Cerebellar cortex (tissue), 1 donor: ENCODE measurements around the gene SETD3.

Experiments
- DNase-seq: peaks from one replicate; pipeline ENCODE4 v3.0.0-alpha.2; 2015; ENCODE audit warnings: low spot score

The SETD3 gene

GRCh38 chr14:99394602-99395156 is 86.0 kb downstream of the SETD3 start:
- DNase-seq = no peak

- peak; percentile 38 for DNase-seq
Observed at GRCh38 chr14:99393059-99393655, 87.5 kb downstream of the SETD3 start.

GRCh38 chr14:99391671-99392070 is 89.0 kb downstream of the SETD3 start:
- no peak for DNase-seq

DNA sequence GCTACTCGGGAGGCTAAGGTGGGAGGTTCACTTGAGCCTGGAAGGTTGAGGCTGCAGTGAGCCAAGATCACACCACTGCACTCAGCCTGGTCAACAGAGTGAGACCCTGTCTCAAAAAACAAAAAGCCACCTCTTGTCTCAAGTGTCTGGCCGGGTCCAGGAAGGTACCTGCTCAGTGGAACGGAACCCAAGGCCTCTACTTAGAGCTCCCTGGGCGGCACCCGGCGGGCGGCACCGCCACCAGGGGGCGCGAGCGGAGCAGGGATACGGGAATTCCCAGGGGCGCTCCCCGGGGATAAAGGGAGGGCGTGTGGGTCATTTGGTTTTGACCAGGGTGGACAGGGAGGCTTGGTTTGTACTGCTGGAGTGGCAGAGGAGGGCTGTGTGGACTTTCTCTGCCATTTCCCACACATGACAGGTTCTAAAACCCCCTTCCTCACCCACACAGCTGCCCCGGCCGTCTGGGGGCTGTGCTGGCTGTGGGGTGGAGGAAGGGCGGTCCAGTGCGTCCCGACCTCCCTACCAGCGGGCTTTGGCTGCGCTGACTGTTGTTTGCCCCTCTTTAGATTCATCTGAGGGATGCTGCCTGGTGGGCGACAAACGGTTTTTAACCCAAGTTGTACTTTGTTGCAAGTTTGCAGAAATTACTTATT is 91.4 kb downstream of the SETD3 start:
- DNase-seq = peak; percentile 9

DNA sequence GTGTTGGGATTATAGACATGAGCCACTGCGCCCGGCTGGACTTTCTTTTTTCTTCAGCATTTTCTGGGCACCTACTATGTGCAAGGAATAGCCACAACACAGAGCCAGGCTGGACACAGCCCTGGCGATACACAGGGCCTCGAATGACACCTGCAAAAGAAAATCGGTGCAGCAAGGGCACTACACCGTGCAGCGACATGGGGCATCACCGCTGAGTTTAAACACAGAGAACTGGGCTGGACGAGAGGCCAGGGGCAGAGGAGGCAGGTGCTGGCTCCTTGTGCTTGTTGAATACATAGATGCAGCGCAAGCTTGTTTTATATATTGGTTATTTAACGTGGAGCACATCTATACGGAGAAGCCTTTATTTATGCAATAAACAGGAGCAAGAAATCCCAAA is 92.4 kb downstream of the SETD3 start:
- no peak for DNase-seq

GRCh38 chr14:99387880-99388279 is 92.8 kb downstream of the SETD3 start:
- no peak for DNase-seq

GRCh38 chr14:99384450-99385417 is 95.9 kb downstream of the SETD3 start:
- no peak for DNase-seq

DNA sequence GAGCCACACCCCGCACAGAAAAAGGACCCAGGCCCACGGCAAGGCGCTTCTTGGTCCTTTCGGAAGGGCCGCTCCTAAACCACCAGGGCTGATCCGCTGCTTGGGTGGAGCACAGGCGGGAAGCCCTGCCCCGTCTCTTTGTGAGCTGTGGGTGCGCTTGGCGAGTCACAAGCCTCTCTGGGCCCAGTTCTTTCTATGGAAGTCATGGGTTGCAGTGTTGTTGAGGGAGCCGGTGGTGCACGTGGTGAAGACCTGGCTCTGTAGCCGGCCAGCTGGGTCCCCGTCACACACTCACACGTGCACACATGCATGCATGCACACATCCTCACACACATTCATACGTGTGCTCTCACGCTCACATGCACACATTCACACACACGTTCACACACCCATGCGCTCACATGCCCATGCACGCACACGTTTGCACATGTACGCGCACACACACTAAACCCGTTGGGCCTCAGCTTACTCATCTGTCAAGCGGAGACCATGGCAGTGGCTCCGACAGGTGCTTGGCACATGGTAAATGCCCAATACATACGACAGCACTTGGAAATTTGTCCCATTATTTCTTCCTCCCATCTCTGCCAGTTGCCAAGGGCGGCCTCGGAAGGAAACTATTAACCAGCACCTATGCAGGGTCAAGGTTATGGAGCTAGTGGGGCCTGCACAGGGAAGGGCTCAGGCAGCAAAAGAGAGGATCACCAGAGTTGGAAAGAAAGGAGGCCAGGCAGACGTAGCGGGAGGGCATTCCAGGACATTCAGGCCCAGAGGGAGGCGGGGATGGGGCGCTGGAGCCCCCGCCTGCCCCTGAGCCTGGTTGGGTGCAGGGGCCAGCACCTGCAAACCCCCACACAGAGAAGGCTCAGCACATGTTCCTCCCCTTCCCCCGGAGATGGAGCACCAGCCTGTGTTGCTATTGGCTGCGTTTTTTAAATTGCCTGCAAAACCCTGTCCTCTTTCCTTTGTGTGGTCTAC is 96.9 kb downstream of the SETD3 start:
- DNase-seq = no peak

- DNase-seq = no peak
Observed at GRCh38 chr14:99382781-99383471, 97.7 kb downstream of the SETD3 start.

- DNase-seq = no peak
Observed at GRCh38 chr14:99382071-99382470, 98.6 kb downstream of the SETD3 start.

DNA sequence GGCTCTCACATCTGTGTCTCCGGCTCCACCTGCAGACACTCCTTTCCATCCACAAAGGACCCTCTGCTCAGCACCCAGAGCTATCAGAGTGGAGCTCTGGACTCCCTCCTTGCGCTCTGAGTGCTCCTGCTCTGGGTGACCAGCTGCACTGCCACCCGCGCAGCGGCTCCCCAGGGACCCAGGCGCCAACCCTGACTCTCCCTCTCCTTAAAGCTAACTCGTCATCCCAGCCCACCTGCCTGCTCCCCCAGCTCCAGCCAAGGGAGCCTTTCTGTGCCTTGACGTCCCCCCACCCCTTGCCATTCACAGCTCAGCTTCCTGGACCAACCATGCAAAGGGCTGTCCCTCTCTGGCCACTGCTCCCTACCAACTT is 99.0 kb downstream of the SETD3 start:
- no peak for DNase-seq

DNA sequence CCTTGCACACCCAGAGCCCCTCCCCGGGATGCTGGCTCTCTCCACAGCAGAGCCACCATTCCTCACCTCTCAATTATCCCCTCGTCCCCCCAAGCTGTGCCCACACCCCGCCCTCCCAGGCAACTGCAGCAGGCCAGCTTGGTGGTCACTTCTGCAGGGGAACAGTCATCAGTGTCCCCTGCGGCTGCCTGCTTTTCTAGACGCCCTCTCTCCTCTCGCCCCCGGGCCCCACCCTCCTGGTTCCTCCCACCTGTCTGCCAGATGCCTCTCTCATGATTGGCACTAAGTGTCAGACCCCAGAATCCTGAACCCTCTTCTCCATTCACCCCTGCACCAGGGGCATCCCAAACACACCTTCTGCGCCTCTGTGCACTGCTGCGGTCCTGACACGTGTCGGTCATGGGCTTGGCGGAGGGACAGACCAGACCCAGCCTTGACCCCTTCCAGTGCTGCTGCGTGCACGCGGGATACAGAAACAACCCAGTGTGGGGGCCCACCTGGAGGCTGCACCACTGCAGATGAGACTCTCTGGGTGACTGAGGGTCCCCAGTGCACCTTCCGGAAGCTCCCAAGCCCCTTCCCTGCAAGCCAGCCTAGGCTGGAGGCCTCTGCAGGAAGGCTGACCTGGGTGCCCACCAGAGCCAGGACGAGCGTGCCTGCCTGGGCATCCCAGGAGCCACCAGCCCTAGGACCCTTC is 99.5 kb downstream of the SETD3 start:
- no peak for DNase-seq

DNA sequence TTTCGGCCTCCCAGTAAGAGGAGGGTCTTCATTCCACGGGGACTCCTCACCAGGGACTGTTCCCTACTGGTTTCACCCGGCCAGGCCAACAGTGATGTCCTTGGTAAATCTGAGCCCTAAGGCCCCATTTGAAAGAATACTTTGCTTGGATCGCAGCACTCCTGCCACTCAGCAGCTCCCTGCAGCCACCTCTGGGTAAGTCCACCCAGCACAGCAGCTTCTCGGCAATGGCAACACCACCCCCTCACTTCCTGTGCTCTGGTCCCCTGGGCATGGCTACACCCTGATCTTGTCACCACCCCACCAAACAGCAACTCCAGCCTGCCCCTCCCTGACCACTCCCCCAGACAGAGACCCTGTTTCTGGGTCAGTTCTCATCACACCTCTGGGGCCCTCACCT is 100.3 kb downstream of the SETD3 start:
- no peak for DNase-seq

GRCh38 chr14:99378782-99379214 is 101.9 kb downstream of the SETD3 start:
- no peak for DNase-seq

GRCh38 chr14:99377951-99378350 is 102.7 kb downstream of the SETD3 start:
- DNase-seq = no peak

DNA sequence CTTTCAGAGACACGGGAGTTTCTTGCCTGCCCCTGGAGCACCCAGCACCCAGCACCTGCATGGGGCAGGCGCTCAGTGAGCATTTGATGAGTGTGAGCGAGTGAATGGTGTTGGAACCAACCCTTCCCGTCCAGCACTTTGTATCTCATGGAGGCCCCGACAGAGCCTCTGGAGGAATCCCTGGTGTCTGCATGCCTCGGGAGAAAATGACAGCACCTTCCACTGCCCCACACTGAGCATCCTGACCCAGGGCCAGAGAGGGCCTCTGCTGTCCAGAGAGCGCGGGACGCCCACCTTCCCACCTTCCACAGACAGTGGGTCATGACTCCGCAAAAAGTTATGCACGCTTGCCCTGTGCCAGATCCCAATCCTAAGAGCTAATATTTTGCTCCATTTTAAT is 105.7 kb downstream of the SETD3 start:
- DNase-seq = no peak

GRCh38 chr14:99363616-99364290 is 116.9 kb downstream of the SETD3 start:
- DNase-seq = no peak

GRCh38 chr14:99363051-99363450 is 117.6 kb downstream of the SETD3 start:
- DNase-seq = no peak

- DNase-seq = no peak
Observed at GRCh38 chr14:99361596-99362215, 119.0 kb downstream of the SETD3 start.
